H9 (cell line): Measurements from ENCODE around the gene DISC1. TPM values are rescaled to one million over a fixed set of nuclear protein-coding genes. Genes with fewer than 3 reads are reported as not detected.

Experiments
- DNase-seq: peaks from one replicate; pipeline ENCODE4 v3.0.0-alpha.2; 2017
- H2AFZ ChIP-seq: one replicate; pipeline ENCODE4 v1.6.1; 2013; ENCODE audit warnings: mild to moderate bottlenecking, low read length, control low read depth, moderate library complexity
- H2AK5ac ChIP-seq: 2 replicates; pipeline ENCODE4 v1.6.1; 2013; ENCODE audit warnings: low read length, control low read depth, mixed read lengths; ENCODE audit not compliant: insufficient read length
- H2BK120ac ChIP-seq: one replicate; pipeline ENCODE4 v1.6.1; 2013; ENCODE audit warnings: low read depth, mild to moderate bottlenecking, low read length, control low read depth, inconsistent platforms; ENCODE audit not compliant: poor library complexity, severe bottlenecking
- H2BK12ac ChIP-seq: 2 replicates; pipeline ENCODE4 v1.6.1; 2013; ENCODE audit warnings: low read length, control low read depth, mixed read lengths, low read depth; ENCODE audit not compliant: insufficient read length
- H2BK15ac ChIP-seq: 2 replicates; pipeline ENCODE4 v1.6.1; 2013; ENCODE audit warnings: low read depth, low read length, control low read depth
- H2BK20ac ChIP-seq: one replicate; pipeline ENCODE4 v1.6.1; 2013; ENCODE audit warnings: low read depth, mild to moderate bottlenecking, low read length, control low read depth, inconsistent platforms; ENCODE audit not compliant: poor library complexity, severe bottlenecking
- H2BK5ac ChIP-seq: 2 replicates; pipeline ENCODE4 v1.6.1; 2013; ENCODE audit warnings: low read length, control low read depth, mixed read lengths; ENCODE audit not compliant: insufficient read length
- H3K14ac ChIP-seq: 2 replicates; pipeline ENCODE4 v1.6.1; 2013; ENCODE audit warnings: low read length, control low read depth; ENCODE audit not compliant: insufficient read depth
- H3K18ac ChIP-seq: 2 replicates; pipeline ENCODE4 v1.6.1; 2013; ENCODE audit warnings: low read depth, mild to moderate bottlenecking, mixed read lengths, low read length, control low read depth; ENCODE audit not compliant: insufficient read length
- H3K23ac ChIP-seq: 2 replicates; pipeline ENCODE4 v1.6.1; 2013; ENCODE audit warnings: low read length, control low read depth, mixed read lengths, low read depth; ENCODE audit not compliant: insufficient read length
- H3K23me2 ChIP-seq: 2 replicates; pipeline ENCODE4 v1.6.1; 2013; ENCODE audit warnings: low read depth, mild to moderate bottlenecking, mixed read lengths, low read length, control low read depth; ENCODE audit not compliant: insufficient read length, poor library complexity, severe bottlenecking
- H3K27ac ChIP-seq: 2 replicates; pipeline ENCODE4 v1.5.1; 2013; ENCODE audit warnings: low read length, control low read depth, mixed read lengths, low read depth; ENCODE audit not compliant: insufficient read length
- H3K27me3 ChIP-seq: 2 replicates; pipeline ENCODE4 v1.6.1; 2013; ENCODE audit warnings: low read length, control low read depth, inconsistent platforms; ENCODE audit not compliant: insufficient read depth
- H3K4ac ChIP-seq: 2 replicates; pipeline ENCODE4 v1.6.1; 2013; ENCODE audit warnings: low read depth, mild to moderate bottlenecking, control low read depth, inconsistent platforms, low read length, moderate library complexity
- H3K4me1 ChIP-seq: 2 replicates; pipeline ENCODE4 v1.6.1; 2013; ENCODE audit warnings: low read length, control low read depth, inconsistent platforms; ENCODE audit not compliant: insufficient read depth
- H3K4me2 ChIP-seq: 2 replicates; pipeline ENCODE4 v1.6.1; 2013; ENCODE audit warnings: low read length, control low read depth, mixed read lengths; ENCODE audit not compliant: insufficient read length, insufficient read depth
- H3K56ac ChIP-seq: 2 replicates; pipeline ENCODE4 v1.6.1; 2013; ENCODE audit warnings: low read depth, mild to moderate bottlenecking, mixed read lengths, low read length, control low read depth; ENCODE audit not compliant: insufficient read length
- H3K79me1 ChIP-seq: 2 replicates; pipeline ENCODE4 v1.6.1; 2013; ENCODE audit warnings: low read depth, mild to moderate bottlenecking, moderate library complexity, low read length, control low read depth, inconsistent platforms; ENCODE audit not compliant: insufficient read depth, poor library complexity, severe bottlenecking
- H3K79me2 ChIP-seq: 2 replicates; pipeline ENCODE4 v1.6.1; 2013; ENCODE audit warnings: low read length, control low read depth, inconsistent platforms; ENCODE audit not compliant: insufficient read depth
- H3K9ac ChIP-seq: 2 replicates; pipeline ENCODE4 v1.6.1; 2013; ENCODE audit warnings: low read length, control low read depth, mixed read lengths; ENCODE audit not compliant: insufficient read length; ENCODE audit errors: extremely low read depth
- H3K9me3 ChIP-seq: one replicate; pipeline ENCODE4 v1.6.1; 2013; ENCODE audit warnings: low read depth, low read length, inconsistent platforms; ENCODE audit not compliant: control insufficient read depth
- H3T11ph ChIP-seq: one replicate; pipeline ENCODE4 v1.6.1; 2013; ENCODE audit warnings: mild to moderate bottlenecking, low read length, control low read depth, inconsistent platforms
- H4K20me1 ChIP-seq: one replicate; pipeline ENCODE4 v1.6.1; 2013; ENCODE audit not compliant: control insufficient read depth, insufficient read length, insufficient read depth
- H4K5ac ChIP-seq: 2 replicates; pipeline ENCODE4 v1.6.1; 2013; ENCODE audit warnings: low read depth, mild to moderate bottlenecking, mixed read lengths, low read length, control low read depth; ENCODE audit not compliant: insufficient read length
- H4K8ac ChIP-seq: replicated peaks from 2 replicates; pipeline ENCODE4 v1.6.1; 2013; ENCODE audit warnings: low read length, control low read depth, mixed read lengths, low read depth; ENCODE audit not compliant: insufficient read length
- H4K91ac ChIP-seq: 2 replicates; pipeline ENCODE4 v1.6.1; 2013; ENCODE audit warnings: low read depth, mild to moderate bottlenecking, moderate library complexity, mixed read lengths, low read length, control low read depth; ENCODE audit not compliant: insufficient read length
- H3K27ac Mint-ChIP-seq, 3 experiments: 2 replicates in 2 of 3; 3 replicates in 1 of 3; pipeline ENCODE4 v1.8.0; 2020 to 2021; ENCODE audit warnings: mixed read lengths in 3 of 3, mild to moderate bottlenecking in 1 of 3, moderate library complexity in 1 of 3
- H3K27me3 Mint-ChIP-seq: 2 replicates; pipeline ENCODE4 v1.8.0; 2021; ENCODE audit warnings: low read depth, mild to moderate bottlenecking, moderate library complexity, mixed read lengths
- H3K36me3 Mint-ChIP-seq, 3 experiments: 2 replicates in 2 of 3; 3 replicates in 1 of 3; pipeline ENCODE4 v1.8.0; 2020 to 2021; ENCODE audit warnings: low read depth in 3 of 3, mixed read lengths in 3 of 3; ENCODE audit not compliant: insufficient read depth in 1 of 3
- H3K4me1 Mint-ChIP-seq, 2 experiments: 2 replicates each; pipeline ENCODE4 v1.8.0; 2020; ENCODE audit warnings: mixed read lengths in 2 of 2
- H3K4me3 Mint-ChIP-seq, 2 experiments: 2 replicates in 1 of 2; 3 replicates in 1 of 2; pipeline ENCODE4 v1.8.0; 2020 to 2021; ENCODE audit warnings: mild to moderate bottlenecking in 2 of 2, mixed read lengths in 2 of 2, moderate library complexity in 1 of 2
- H3K9me3 Mint-ChIP-seq, 2 experiments: 2 replicates in 1 of 2; 3 replicates in 1 of 2; pipeline ENCODE4 v1.8.0; 2020; ENCODE audit warnings: mild to moderate bottlenecking in 2 of 2, mixed read lengths in 2 of 2, moderate library complexity in 1 of 2
- WGBS: extraction: QIAGEN DNeasy Blood & Tissue Kit; methylation state at CpG from one replicate; pipeline ENCODE4 v1.1.7; 2013; ENCODE audit warnings: missing lambda C conversion rate, low lambda C conversion rate, mixed read lengths; ENCODE audit not compliant: insufficient read length; ENCODE audit errors: extremely low coverage; 5-methylcytosine and 5-hydroxymethylcytosine counted together
- total RNA-seq: library from RNA; stranded (reverse); gene quantifications from 2 replicates; pipeline ENCODE4 v1.2.1, GENCODE V29; 2021
- TF ChIP-seq, protein P1 (sequence below): fragments of 200-600 bp; sonication (generic); conservative IDR thresholded peaks from 3 replicates; pipeline ENCODE4 v1.8.0; 2021; ENCODE audit warnings: antibody characterized with exemption, mild to moderate bottlenecking

The DISC1 gene
- total RNA-seq, 1 experiment from 2014 or later = 2.5 TPM

DNA sequence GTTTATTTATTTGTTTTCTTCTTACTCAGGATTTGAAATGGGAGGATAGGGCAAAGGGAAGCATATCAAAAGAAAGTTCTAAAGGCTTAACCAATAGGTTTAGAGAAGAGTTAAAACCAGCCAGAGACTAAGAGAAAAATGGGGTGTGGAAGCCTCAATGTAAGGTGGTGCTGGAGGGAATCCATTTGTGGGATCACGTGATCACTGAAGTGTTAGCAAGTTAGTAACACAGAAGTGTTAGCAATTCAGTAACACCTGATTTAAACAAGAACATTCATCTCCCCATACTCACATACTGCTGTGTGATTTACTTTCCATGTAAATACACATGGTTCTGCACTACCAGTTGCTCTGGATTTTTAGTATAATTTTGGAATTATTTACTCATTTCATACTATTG lies 451.2 kb downstream of the DISC1 start:
- H2BK5ac ChIP-seq = no peak overlapping the region
- no peak overlapping the region for H4K8ac ChIP-seq
- no peak overlapping the region for H4K91ac ChIP-seq
- H3K4ac ChIP-seq = no peak overlapping the region
- H4K20me1 ChIP-seq = no peaks in the 10 kb centered on the region
- no peak overlapping the region for H3K56ac ChIP-seq
- peaks cover 16% of the 10 kb centered on the region for H3K27me3 Mint-ChIP-seq
- no peak overlapping the region for H3K14ac ChIP-seq
- no peak overlapping the region for H3K4me3 Mint-ChIP-seq
- H3K4me1 ChIP-seq = no peaks in the 10 kb centered on the region
- no peak overlapping the region for H4K5ac ChIP-seq
- H3K4me1 Mint-ChIP-seq = no peaks in the 10 kb centered on the region
- no peak for DNase-seq
- no peak overlapping the region for H2AFZ ChIP-seq
- no peak overlapping the region for H2BK12ac ChIP-seq
- peaks cover 10% of the 10 kb centered on the region in 2 experiments for H3K9me3 Mint-ChIP-seq
- WGBS = no CpG with 5 or more reads among the region's 1 CpG
- H3K27me3 ChIP-seq = no peaks in the 10 kb centered on the region
- H3K79me1 ChIP-seq = no peaks in the 10 kb centered on the region
- TF ChIP-seq, protein P1, sequence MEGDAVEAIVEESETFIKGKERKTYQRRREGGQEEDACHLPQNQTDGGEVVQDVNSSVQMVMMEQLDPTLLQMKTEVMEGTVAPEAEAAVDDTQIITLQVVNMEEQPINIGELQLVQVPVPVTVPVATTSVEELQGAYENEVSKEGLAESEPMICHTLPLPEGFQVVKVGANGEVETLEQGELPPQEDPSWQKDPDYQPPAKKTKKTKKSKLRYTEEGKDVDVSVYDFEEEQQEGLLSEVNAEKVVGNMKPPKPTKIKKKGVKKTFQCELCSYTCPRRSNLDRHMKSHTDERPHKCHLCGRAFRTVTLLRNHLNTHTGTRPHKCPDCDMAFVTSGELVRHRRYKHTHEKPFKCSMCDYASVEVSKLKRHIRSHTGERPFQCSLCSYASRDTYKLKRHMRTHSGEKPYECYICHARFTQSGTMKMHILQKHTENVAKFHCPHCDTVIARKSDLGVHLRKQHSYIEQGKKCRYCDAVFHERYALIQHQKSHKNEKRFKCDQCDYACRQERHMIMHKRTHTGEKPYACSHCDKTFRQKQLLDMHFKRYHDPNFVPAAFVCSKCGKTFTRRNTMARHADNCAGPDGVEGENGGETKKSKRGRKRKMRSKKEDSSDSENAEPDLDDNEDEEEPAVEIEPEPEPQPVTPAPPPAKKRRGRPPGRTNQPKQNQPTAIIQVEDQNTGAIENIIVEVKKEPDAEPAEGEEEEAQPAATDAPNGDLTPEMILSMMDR = no peak
- no peak overlapping the region for H3K27ac ChIP-seq
- H3K27ac Mint-ChIP-seq = no peak overlapping the region
- H2AK5ac ChIP-seq = no peak overlapping the region
- no peak overlapping the region for H3K9ac ChIP-seq
- no peaks in the 10 kb centered on the region for H3K79me2 ChIP-seq
- H3K23ac ChIP-seq = no peak overlapping the region
- no peak overlapping the region for H3K4me2 ChIP-seq
- H3K18ac ChIP-seq = no peak overlapping the region
- no peaks in the 10 kb centered on the region for H3K9me3 ChIP-seq
- no peak overlapping the region for H2BK20ac ChIP-seq
- H3T11ph ChIP-seq = no peak overlapping the region
- H3K23me2 ChIP-seq = no peaks in the 10 kb centered on the region
- peaks cover 0 to 4% (median 2%) of the 10 kb centered on the region in 3 experiments; a peak in 3 of 7 replicates for H3K36me3 Mint-ChIP-seq
- H2BK15ac ChIP-seq = no peak overlapping the region
- H2BK120ac ChIP-seq = no peak overlapping the region
